IPS-20b (cell line): ENCODE data around the gene POU2F3.
"Not testable (repeated sequence)": the region's sequence is repeated elsewhere in the genome, so short reads cannot be mapped to it uniquely, and the experiment has no call there.

Experiments
- H3K27ac ChIP-seq: one replicate; pipeline ENCODE4 v1.5.1; 2013; ENCODE audit warnings: low read length
- H3K27me3 ChIP-seq: 2 replicates; pipeline ENCODE4 v1.6.1; 2013; ENCODE audit warnings: mild to moderate bottlenecking, low read length, inconsistent platforms; ENCODE audit not compliant: insufficient read depth
- H3K36me3 ChIP-seq: 2 replicates; pipeline ENCODE4 v1.6.1; 2013; ENCODE audit warnings: low read depth, mild to moderate bottlenecking, inconsistent platforms, low read length, moderate library complexity; ENCODE audit not compliant: insufficient read depth
- H3K4me1 ChIP-seq: 2 replicates; pipeline ENCODE4 v1.6.1; 2013; ENCODE audit warnings: mild to moderate bottlenecking, control low read depth, inconsistent platforms, low read length, moderate library complexity; ENCODE audit not compliant: insufficient read depth
- H3K4me3 ChIP-seq: 2 replicates; pipeline ENCODE4 v1.5.1; 2013; ENCODE audit warnings: mild to moderate bottlenecking, low read length, inconsistent platforms
- H3K9ac ChIP-seq: 2 replicates; pipeline ENCODE4 v1.6.1; 2013; ENCODE audit warnings: low read depth, mild to moderate bottlenecking, inconsistent platforms, low read length, moderate library complexity
- H3K9me3 ChIP-seq: 2 replicates; pipeline ENCODE4 v1.6.1; 2013; ENCODE audit warnings: mild to moderate bottlenecking, low read depth, low read length, inconsistent platforms; ENCODE audit not compliant: insufficient read depth

The POU2F3 gene

GRCh38 chr11:120273432-120273831 is 33.5 kb downstream of the POU2F3 start:
- H3K4me3 ChIP-seq: no peak overlapping the region
- no peak overlapping the region for H3K9ac ChIP-seq
- no peaks in the 10 kb centered on the region for H3K36me3 ChIP-seq
- H3K9me3 ChIP-seq: no peaks in the 10 kb centered on the region
- H3K27ac ChIP-seq: no peak overlapping the region
- no peaks in the 10 kb centered on the region for H3K4me1 ChIP-seq
- peaks cover 5% of the 10 kb centered on the region; the same call in 1 of the 2 replicates for H3K27me3 ChIP-seq

GRCh38 chr11:120273956-120274355 is 34.0 kb downstream of the POU2F3 start:
- H3K9me3 ChIP-seq, H3K4me3 ChIP-seq, H3K36me3 ChIP-seq: not testable (repeated sequence)

GRCh38 chr11:120279502-120279901 is 39.6 kb downstream of the POU2F3 start:
- Histone ChIP-seq H3K9ac (no peak overlapping the region), H3K4me1 (peaks cover 5% of the 10 kb centered on the region), H3K4me3 (no peak overlapping the region), H3K9me3 (no peaks in the 10 kb centered on the region), H3K27me3 (no peaks in the 10 kb centered on the region), H3K36me3 (no peaks in the 10 kb centered on the region), H3K27ac (no peak overlapping the region)

More at GRCh38 chr11:120273956-120274355, 34.0 kb downstream of the POU2F3 start:
- H3K9ac ChIP-seq, H3K4me1 ChIP-seq, H3K27ac ChIP-seq, H3K27me3 ChIP-seq: not testable (repeated sequence)

- Histone ChIP-seq H3K27me3 (no peaks in the 10 kb centered on the region), H3K9ac (no peak overlapping the region), H3K4me1 (peaks cover 5% of the 10 kb centered on the region), H3K36me3 (no peaks in the 10 kb centered on the region), H3K27ac (no peak overlapping the region), H3K4me3 (no peak overlapping the region), H3K9me3 (no peaks in the 10 kb centered on the region)
These were observed 40.7 kb downstream of the POU2F3 start for GRCh38 chr11:120280600-120281051.

- H3K9me3 ChIP-seq: no peaks in the 10 kb centered on the region
- H3K9ac ChIP-seq: no peak overlapping the region
- H3K4me1 ChIP-seq: peaks cover 5% of the 10 kb centered on the region
- no peak overlapping the region for H3K4me3 ChIP-seq
- H3K27ac ChIP-seq: no peak overlapping the region
- no peaks in the 10 kb centered on the region for H3K36me3 ChIP-seq
- H3K27me3 ChIP-seq: no peaks in the 10 kb centered on the region
These were observed 41.3 kb downstream of the POU2F3 start for GRCh38 chr11:120281143-120281795.

- Histone ChIP-seq H3K27ac (no peak overlapping the region), H3K9ac (no peak overlapping the region), H3K4me3 (no peak overlapping the region), H3K36me3 (no peaks in the 10 kb centered on the region), H3K9me3 (no peaks in the 10 kb centered on the region), H3K4me1 (peaks cover 5% of the 10 kb centered on the region), H3K27me3 (no peaks in the 10 kb centered on the region)
These were observed 43.2 kb downstream of the POU2F3 start for GRCh38 chr11:120283124-120283523.

- no peak overlapping the region for H3K4me3 ChIP-seq
- no peaks in the 10 kb centered on the region for H3K27me3 ChIP-seq
- no peaks in the 10 kb centered on the region for H3K9me3 ChIP-seq
- no peak overlapping the region for H3K9ac ChIP-seq
- H3K36me3 ChIP-seq: no peaks in the 10 kb centered on the region
- H3K27ac ChIP-seq: no peak overlapping the region
- H3K4me1 ChIP-seq: peaks cover 5% of the 10 kb centered on the region
These were observed 44.3 kb downstream of the POU2F3 start for GRCh38 chr11:120284272-120284671.

- Histone ChIP-seq H3K27ac (no peak overlapping the region), H3K27me3 (no peaks in the 10 kb centered on the region), H3K4me3 (no peak overlapping the region), H3K9me3 (no peaks in the 10 kb centered on the region), H3K36me3 (no peaks in the 10 kb centered on the region), H3K9ac (no peak overlapping the region), H3K4me1 (peaks cover 10% of the 10 kb centered on the region)
These were observed 45.3 kb downstream of the POU2F3 start for GRCh38 chr11:120285256-120285655.

- H3K27me3 ChIP-seq: no peaks in the 10 kb centered on the region
- no peaks in the 10 kb centered on the region for H3K9me3 ChIP-seq
- H3K4me3 ChIP-seq: no peak overlapping the region
- no peak overlapping the region for H3K9ac ChIP-seq
- no peaks in the 10 kb centered on the region for H3K36me3 ChIP-seq
- H3K27ac ChIP-seq: no peak overlapping the region
- peaks cover 5% of the 10 kb centered on the region; the same call in 1 of the 2 replicates for H3K4me1 ChIP-seq
These were observed 48.1 kb downstream of the POU2F3 start for GRCh38 chr11:120288021-120288420.

- Histone ChIP-seq H3K36me3 (no peaks in the 10 kb centered on the region), H3K27ac (no peak overlapping the region), H3K27me3 (no peaks in the 10 kb centered on the region), H3K4me3 (no peak overlapping the region), H3K9ac (no peak overlapping the region), H3K9me3 (no peaks in the 10 kb centered on the region), H3K4me1 (peaks cover 5% of the 10 kb centered on the region; the same call in 1 of the 2 replicates)
These were observed 49.5 kb downstream of the POU2F3 start for GRCh38 chr11:120289426-120289825.

- Histone ChIP-seq H3K36me3 (no peaks in the 10 kb centered on the region), H3K27me3 (no peaks in the 10 kb centered on the region), H3K9ac (no peak overlapping the region), H3K9me3 (no peaks in the 10 kb centered on the region), H3K27ac (no peak overlapping the region), H3K4me1 (peaks cover 5% of the 10 kb centered on the region; the same call in 1 of the 2 replicates), H3K4me3 (no peak overlapping the region)
These were observed 51.0 kb downstream of the POU2F3 start for GRCh38 chr11:120290956-120291355.

GRCh38 chr11:120293038-120293800 is 53.3 kb downstream of the POU2F3 start:
- no peaks in the 10 kb centered on the region for H3K9me3 ChIP-seq
- H3K27ac ChIP-seq: no peak overlapping the region
- H3K36me3 ChIP-seq: no peaks in the 10 kb centered on the region
- no peak overlapping the region for H3K9ac ChIP-seq
- H3K27me3 ChIP-seq: no peaks in the 10 kb centered on the region
- H3K4me3 ChIP-seq: no peak overlapping the region
- peaks cover 5% of the 10 kb centered on the region; the same call in 1 of the 2 replicates for H3K4me1 ChIP-seq
